HUES48 (cell line): ENCODE results near the gene MYF6.
"Not testable (repeated sequence)": the region's sequence is repeated elsewhere in the genome, so short reads cannot be mapped to it uniquely, and the experiment has no call there.

Source experiments
- H3K27ac ChIP-seq: one replicate; pipeline ENCODE4 v1.7.0; 2013; ENCODE audit warnings: low read depth, low read length, inconsistent platforms
- H3K27me3 ChIP-seq: 2 replicates; pipeline ENCODE4 v1.6.1; 2013; ENCODE audit warnings: mild to moderate bottlenecking, low read length; ENCODE audit not compliant: control insufficient read depth, insufficient read depth
- H3K36me3 ChIP-seq: 2 replicates; pipeline ENCODE4 v1.6.1; 2013; ENCODE audit warnings: low read length; ENCODE audit not compliant: control insufficient read depth, insufficient read depth
- H3K4me1 ChIP-seq: 2 replicates; pipeline ENCODE4 v1.6.1; 2013; ENCODE audit warnings: mild to moderate bottlenecking, low read length; ENCODE audit not compliant: control insufficient read depth, insufficient read depth
- H3K4me3 ChIP-seq: 2 replicates; pipeline ENCODE4 v1.5.1; 2013; ENCODE audit warnings: mild to moderate bottlenecking, low read depth, low read length
- H3K9ac ChIP-seq: 2 replicates; pipeline ENCODE4 v1.6.1; 2013; ENCODE audit warnings: mild to moderate bottlenecking, low read depth, low read length, moderate library complexity
- H3K9me3 ChIP-seq: 2 replicates; pipeline ENCODE4 v1.6.1; 2013; ENCODE audit warnings: low read length; ENCODE audit not compliant: control insufficient read depth, insufficient read depth

MYF6 gene

DNA sequence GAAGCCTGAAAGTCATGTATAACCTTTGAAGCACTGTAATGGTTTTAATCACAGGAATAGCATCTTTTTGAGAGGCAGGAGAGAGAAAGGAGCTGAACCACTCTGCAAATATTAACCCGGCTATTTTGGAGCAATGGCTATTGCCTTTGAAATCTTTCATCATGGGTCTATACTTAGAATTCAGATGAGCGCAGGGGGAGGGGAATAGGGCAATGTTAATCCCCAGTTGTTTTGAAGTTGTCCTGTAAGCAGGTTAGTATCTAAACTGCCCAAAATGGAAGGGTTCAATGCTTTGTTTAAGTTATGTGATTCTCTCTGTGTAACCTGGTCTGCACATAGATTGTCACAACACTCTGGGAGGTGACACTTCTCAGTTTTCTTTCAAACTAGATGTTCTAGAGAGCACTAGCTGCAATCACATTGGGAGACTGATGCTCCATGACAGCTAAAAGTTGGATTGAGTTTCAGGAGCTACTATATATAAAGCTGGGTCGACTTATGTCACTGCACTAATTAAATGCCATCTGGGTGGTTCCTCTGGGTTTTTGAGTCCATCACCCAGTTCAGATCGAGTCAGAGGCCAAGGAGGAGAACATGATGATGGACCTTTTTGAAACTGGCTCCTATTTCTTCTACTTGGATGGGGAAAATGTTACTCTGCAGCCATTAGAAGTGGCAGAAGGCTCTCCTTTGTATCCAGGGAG, at the start of gene MYF6:
Gene MYF6 (plus strand): TSS at position 509 of the 704 bp plus-strand sequence. CDS start 86 bp downstream, at position 595.
- H3K4me3 ChIP-seq = peak within 1 kb of the TSS; percentile 60
- H3K9me3 ChIP-seq = no peaks in the 10 kb centered on the region
- peaks cover 49% of the 10 kb centered on the region for H3K4me1 ChIP-seq
- H3K27ac ChIP-seq = no peak within 1 kb of the TSS
- H3K9ac ChIP-seq = no peak within 1 kb of the TSS
- H3K27me3 ChIP-seq = peaks cover 96% of the 10 kb centered on the region
- H3K36me3 ChIP-seq = no peaks in the 10 kb centered on the region

DNA sequence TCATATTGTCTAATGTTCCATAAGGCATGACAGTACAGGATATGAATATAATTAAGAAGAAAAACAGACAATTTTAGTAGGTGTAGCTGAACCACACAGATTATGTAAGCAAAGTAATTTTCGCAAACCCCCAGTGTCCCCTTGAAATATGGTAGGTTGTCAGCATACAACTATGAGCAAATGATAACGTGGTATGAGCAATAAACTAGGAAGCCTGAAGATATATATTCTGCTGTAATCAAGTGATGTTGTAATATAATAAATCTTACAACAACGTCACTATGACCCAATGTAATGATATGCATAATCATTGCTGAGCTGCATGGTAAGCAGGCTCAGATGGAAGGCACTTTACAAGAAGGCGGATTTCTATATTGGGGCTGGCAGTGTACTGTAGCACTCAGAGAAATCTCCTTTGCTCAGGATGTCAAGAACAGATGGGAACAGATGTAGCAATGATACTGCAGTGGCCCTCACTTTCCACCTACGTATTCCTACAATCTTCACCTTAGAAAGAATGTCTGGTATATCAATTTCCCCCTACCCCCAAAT, 47.8 kb upstream of the MYF6 start:
- Histone ChIP-seq H3K4me1 (no peaks in the 10 kb centered on the region), H3K36me3 (no peaks in the 10 kb centered on the region), H3K27me3 (no peaks in the 10 kb centered on the region), H3K9ac (no peak overlapping the region), H3K27ac (no peak overlapping the region), H3K9me3 (no peaks in the 10 kb centered on the region), H3K4me3 (no peak overlapping the region)

DNA sequence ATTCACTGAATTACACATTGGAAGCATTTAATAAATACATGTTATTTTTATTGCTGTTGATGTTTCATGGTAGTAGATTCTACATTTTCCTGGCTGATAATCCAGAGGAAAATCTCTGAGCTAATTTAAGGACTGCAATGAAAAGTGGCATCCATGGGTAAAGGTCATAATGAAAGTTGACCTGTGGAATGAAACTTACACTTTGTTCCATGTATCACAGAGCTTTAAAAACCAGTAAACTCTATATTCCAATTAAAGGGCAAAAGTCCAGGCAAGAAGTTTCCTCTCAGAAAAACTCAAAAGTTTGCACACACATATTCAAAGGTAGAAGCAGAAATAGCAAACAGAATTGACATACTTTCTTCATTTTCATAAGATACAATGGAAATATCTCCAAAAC, 44.8 kb upstream of the MYF6 start:
- Histone ChIP-seq H3K36me3 (no peaks in the 10 kb centered on the region), H3K27ac (no peak overlapping the region), H3K4me1 (no peaks in the 10 kb centered on the region), H3K9me3 (no peaks in the 10 kb centered on the region), H3K4me3 (no peak overlapping the region), H3K27me3 (no peaks in the 10 kb centered on the region), H3K9ac (no peak overlapping the region)

DNA sequence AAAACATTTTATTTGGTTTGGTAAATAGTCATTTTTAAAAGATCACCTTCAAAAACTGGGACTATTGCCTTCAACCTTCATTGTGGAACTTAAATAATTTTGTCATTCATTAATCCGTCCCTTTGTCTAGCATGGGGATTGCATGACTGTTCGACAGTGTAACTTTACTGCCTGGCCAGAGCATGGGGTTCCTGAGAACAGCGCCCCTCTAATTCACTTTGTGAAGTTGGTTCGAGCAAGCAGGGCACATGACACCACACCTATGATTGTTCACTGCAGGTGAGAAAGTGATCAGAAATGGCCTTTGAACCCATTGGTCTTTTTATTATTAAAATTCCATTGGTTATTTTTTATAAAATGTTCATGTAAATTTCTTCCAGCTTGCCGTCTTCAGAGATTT, 37.2 kb upstream of the MYF6 start:
- no peak overlapping the region for H3K4me3 ChIP-seq
- H3K4me1 ChIP-seq = 0 out of 2 replicates have a peak, but pooled peaks cover 7% of the 10 kb centered on the region
- H3K9me3 ChIP-seq = no peaks in the 10 kb centered on the region
- H3K9ac ChIP-seq = no peak overlapping the region
- H3K27ac ChIP-seq = no peak overlapping the region
- H3K27me3 ChIP-seq = no peaks in the 10 kb centered on the region
- H3K36me3 ChIP-seq = no peaks in the 10 kb centered on the region

DNA sequence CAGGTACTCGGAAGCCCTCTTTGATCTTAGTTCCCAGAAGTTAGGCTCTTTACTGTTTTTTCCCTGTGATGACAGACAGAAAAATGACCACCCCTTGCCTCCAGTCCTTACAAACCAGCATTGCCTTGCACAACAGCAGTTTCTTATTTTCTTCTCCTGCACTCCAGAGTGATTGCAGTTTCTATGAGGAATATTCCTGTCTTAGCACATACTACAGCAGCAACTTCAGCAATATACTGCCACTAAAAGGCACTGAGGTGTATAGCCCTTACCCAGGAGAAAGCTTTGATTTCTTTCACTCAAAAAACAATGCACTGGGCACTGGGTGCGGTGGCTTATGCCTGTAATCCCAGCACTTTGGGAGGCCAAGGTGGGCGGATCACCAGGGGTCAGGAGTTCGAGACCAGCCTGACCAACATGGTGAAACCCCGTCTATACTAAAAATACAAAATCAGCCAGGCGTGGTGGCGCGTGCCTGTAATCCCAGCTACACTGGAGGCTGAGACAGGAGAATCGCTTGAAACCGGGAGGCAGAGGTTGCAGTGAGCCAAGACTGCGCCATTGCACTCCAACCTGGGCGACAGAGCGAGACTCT, 31.3 kb upstream of the MYF6 start:
- not testable (repeated sequence) for H3K4me3 ChIP-seq, H3K27ac ChIP-seq, H3K4me1 ChIP-seq, H3K9ac ChIP-seq, H3K27me3 ChIP-seq, H3K36me3 ChIP-seq, H3K9me3 ChIP-seq

DNA sequence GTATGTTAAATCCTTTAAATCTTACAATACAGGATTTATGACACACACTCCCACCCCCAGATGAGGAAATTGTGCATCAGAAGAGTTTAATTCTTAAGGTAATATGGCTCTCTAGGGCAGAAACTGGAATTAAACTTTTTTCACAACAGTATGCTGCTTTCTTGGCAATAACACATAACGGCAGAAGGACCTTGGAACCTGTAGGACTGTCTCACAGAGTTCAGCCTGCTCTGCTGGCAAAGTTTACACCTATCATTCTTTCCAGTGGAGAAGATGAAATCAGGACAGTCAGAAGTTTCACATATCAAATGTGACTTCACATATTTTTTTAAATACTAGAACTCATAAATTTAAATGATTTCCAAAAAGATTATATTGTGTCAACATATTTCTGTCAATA, 30.6 kb upstream of the MYF6 start:
- Histone ChIP-seq H3K4me1 (peaks cover 3% of the 10 kb centered on the region; the same call in 1 of the 2 replicates), H3K9me3 (no peaks in the 10 kb centered on the region), H3K27me3 (no peaks in the 10 kb centered on the region), H3K9ac (no peak overlapping the region), H3K36me3 (no peaks in the 10 kb centered on the region), H3K4me3 (no peak overlapping the region), H3K27ac (no peak overlapping the region)

DNA sequence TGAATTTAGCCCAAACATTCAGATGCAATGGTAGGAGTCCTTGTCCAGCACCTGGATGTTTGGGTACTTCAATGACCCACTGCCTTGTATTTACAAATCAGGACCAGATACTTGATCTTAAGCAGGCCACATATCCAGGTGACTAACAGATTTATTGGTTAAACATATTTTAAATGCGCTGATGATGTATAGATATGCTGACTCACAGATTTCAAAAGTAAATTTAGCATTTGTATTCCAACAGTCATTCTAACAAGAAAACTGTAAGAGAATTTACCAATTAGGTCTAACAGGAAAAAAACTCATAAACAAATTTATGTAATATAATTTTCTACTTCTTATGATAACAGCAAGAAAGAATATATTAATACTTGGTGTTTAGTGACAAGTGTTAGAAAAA, 29.4 kb upstream of the MYF6 start:
- H3K27me3 ChIP-seq = no peaks in the 10 kb centered on the region
- no peaks in the 10 kb centered on the region for H3K36me3 ChIP-seq
- H3K27ac ChIP-seq = no peak overlapping the region
- no peak overlapping the region for H3K4me3 ChIP-seq
- no peak overlapping the region for H3K9ac ChIP-seq
- H3K4me1 ChIP-seq = peaks cover 6% of the 10 kb centered on the region
- H3K9me3 ChIP-seq = no peaks in the 10 kb centered on the region

DNA sequence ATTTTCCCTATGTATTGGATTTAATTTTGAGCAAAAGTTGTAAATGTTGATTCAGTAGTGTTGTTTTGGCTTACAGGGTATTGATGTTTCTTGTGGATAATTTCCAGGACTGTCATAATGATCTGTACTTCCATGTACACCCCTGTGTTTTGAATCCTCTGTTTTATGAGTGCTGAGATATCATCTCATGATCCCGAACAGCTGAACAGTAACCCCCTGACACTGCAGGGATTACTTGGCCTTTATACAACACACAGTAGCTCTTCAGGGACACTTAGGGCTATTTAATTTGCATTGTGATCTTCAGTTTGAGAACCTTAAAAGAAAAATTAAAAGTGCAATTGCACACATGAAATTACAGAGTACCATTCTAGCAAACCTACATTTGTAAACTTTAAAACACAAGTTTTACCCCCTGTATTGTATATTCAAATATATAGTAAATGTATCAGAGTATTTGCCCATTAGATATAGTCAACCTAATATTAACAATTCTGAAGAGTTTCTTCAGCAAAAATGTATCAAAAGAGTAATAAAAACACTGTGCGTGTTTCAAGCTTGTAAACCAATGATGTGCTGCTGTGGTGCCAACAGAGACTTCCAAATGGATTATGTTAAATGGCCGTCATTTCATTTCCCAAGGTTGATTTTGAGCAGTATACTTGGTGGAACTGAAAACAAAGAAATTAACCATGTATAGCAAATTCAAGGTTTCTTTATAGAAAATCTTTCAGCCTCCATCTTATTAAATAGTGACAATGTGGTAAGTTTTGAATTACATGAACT, 27.9 kb upstream of the MYF6 start:
- Histone ChIP-seq H3K9me3 (no peaks in the 10 kb centered on the region), H3K27me3 (no peaks in the 10 kb centered on the region), H3K27ac (no peak overlapping the region), H3K4me1 (peaks cover 19% of the 10 kb centered on the region), H3K36me3 (no peaks in the 10 kb centered on the region), H3K4me3 (no peak overlapping the region), H3K9ac (no peak overlapping the region)

DNA sequence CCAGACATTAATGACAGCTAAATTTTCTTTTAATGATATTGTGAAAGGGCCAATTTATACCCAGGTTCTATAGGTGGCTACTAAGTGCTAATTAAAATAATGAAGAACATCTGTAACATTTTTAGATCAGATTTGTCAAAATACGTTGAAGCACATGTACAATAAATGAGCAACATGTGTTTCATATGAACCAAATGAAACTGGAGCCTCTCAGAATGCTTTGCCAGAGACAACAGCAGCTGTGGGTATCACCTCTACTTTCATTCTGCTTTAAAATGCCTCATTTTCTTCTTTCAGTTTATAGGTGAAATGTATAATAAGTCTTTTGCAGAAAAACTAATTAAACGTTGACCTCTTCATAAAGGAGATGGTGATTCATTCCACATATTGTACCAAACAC, 26.1 kb upstream of the MYF6 start:
- Histone ChIP-seq H3K27me3 (no peaks in the 10 kb centered on the region), H3K9me3 (no peaks in the 10 kb centered on the region), H3K27ac (no peak overlapping the region), H3K4me1 (peaks cover 29% of the 10 kb centered on the region), H3K4me3 (no peak overlapping the region), H3K36me3 (no peaks in the 10 kb centered on the region), H3K9ac (no peak overlapping the region)

DNA sequence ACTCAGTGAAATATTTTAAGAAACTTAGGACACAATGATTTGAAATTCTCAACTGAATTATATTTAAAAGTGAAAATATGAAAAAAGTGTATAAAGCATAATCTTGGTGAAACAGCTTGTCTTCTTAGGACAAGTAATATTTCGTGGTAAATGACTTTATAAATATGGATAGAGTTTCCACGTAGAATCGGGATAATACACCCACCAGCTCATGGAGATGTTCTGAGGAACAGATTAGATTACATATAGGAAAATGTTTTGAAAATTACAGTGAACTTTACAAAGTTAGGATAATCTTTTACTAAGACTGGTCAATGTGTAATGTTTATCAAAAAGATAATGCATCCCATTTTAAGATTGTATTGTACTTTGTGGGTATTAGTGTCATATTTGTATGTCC, 25.6 kb upstream of the MYF6 start:
- Histone ChIP-seq H3K36me3 (no peaks in the 10 kb centered on the region), H3K9ac (no peak overlapping the region), H3K9me3 (no peaks in the 10 kb centered on the region), H3K27me3 (no peaks in the 10 kb centered on the region), H3K4me1 (peaks cover 29% of the 10 kb centered on the region), H3K4me3 (no peak overlapping the region), H3K27ac (no peak overlapping the region)

DNA sequence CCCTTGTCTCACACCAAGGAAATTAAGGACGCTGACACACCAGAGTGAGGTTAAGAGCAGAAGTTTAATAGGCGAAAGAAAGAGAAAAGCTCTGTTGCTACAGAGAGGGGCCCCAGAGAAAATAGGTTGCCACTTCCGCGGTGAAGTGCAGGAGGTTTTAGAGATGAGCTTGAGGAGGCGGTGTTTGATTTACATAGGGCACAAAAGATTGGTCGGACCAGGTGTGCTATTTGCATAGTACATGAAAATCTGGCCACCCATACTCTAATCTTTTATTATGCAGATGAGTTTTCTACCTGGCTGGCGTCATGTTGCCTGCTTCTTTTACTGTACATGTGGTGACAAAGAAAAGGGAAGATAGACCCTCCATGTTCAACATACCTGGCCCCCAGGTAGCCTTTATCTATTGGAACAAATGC, 23.3 kb upstream of the MYF6 start:
- Histone ChIP-seq H3K9ac (peak overlapping the region; percentile 61), H3K27me3 (no peaks in the 10 kb centered on the region), H3K4me3 (peak overlapping the region; percentile 46), H3K9me3 (no peaks in the 10 kb centered on the region), H3K36me3 (no peaks in the 10 kb centered on the region), H3K27ac (peak overlapping the region; percentile 87), H3K4me1 (peaks cover 29% of the 10 kb centered on the region)
